SK-N-SH treated with all-trans-retinoic acid at 6 μM for 48 hours (cell line): ENCODE results near the gene NLRP13.

ENCODE experiments used
- ATAC-seq: fragments of 200-7000 bp; cut with Tn5 transposase; 3 replicates; pipeline ENCODE4 v1.9.1; 2020; ENCODE audit warnings: mild to moderate bottlenecking, moderate library complexity
- ARNTL ChIP-seq: fragments of 450-650 bp; formaldehyde crosslinking; IDR thresholded peaks from 2 replicates; pipeline ENCODE4 v1.5.0; 2020; ENCODE audit warnings: low read depth, mild to moderate bottlenecking, moderate library complexity, borderline replicate concordance
- BACH2 ChIP-seq: fragments of 250-450 bp; sonication (Bioruptor Pico); IDR thresholded peaks from 2 replicates; pipeline ENCODE4 v1.9.0; 2021; ENCODE audit warnings: mild to moderate bottlenecking, borderline replicate concordance
- CREB5 ChIP-seq: fragments of 250-450 bp; sonication (Bioruptor Pico); IDR thresholded peaks from 2 replicates; pipeline ENCODE4 v1.5.1; 2020; ENCODE audit warnings: low read depth, mild to moderate bottlenecking, moderate library complexity
- CSRNP3 ChIP-seq: fragments of 250-450 bp; sonication (Bioruptor Pico); IDR thresholded peaks from 2 replicates; pipeline ENCODE4 v1.5.1; 2021; ENCODE audit warnings: mild to moderate bottlenecking, moderate library complexity
- ESRRG ChIP-seq: fragments of 250-450 bp; sonication (Bioruptor Pico); IDR thresholded peaks from 2 replicates; pipeline ENCODE4 v1.6.1; 2021; ENCODE audit warnings: mild to moderate bottlenecking
- OSR1 ChIP-seq: fragments of 250-450 bp; sonication (Bioruptor Pico); IDR thresholded peaks from 2 replicates; pipeline ENCODE4 v1.8.0; 2022; ENCODE audit warnings: moderate library complexity, mild to moderate bottlenecking, inconsistent platforms
- PATZ1 ChIP-seq: fragments of 250-450 bp; sonication (Bioruptor Pico); IDR thresholded peaks from 2 replicates; pipeline ENCODE4 v1.8.0; 2020; ENCODE audit warnings: mild to moderate bottlenecking, moderate library complexity, borderline replicate concordance
- POU6F1 ChIP-seq: fragments of 250-450 bp; sonication (Bioruptor Pico); IDR thresholded peaks from 2 replicates; pipeline ENCODE4 v1.8.0; 2021; ENCODE audit warnings: low read depth, mild to moderate bottlenecking, moderate library complexity, borderline replicate concordance
- PPARA ChIP-seq: fragments of 250-450 bp; sonication (Bioruptor Pico); IDR thresholded peaks from 2 replicates; pipeline ENCODE4 v1.5.0; 2020; ENCODE audit warnings: mild to moderate bottlenecking, borderline replicate concordance
- RARB ChIP-seq: fragments of 250-450 bp; sonication (Bioruptor Pico); IDR thresholded peaks from 2 replicates; pipeline ENCODE4 v1.8.0; 2021; ENCODE audit warnings: mild to moderate bottlenecking, moderate library complexity
- SNAI2 ChIP-seq: fragments of 250-450 bp; sonication (Bioruptor Pico); IDR thresholded peaks from 2 replicates; pipeline ENCODE4 v1.5.0; 2020; ENCODE audit warnings: mild to moderate bottlenecking, moderate library complexity
- TCF4 ChIP-seq: fragments of 250-450 bp; sonication (Bioruptor Pico); IDR thresholded peaks from 2 replicates; pipeline ENCODE4 v1.8.0; 2021; ENCODE audit warnings: mild to moderate bottlenecking, moderate library complexity, borderline replicate concordance
- TOX ChIP-seq: fragments of 250-450 bp; sonication (Bioruptor Pico); IDR thresholded peaks from 2 replicates; pipeline ENCODE4 v1.8.0; 2021; ENCODE audit warnings: mild to moderate bottlenecking, moderate library complexity, borderline replicate concordance
- TSHZ2 ChIP-seq: fragments of 250-450 bp; sonication (Bioruptor Pico); IDR thresholded peaks from 2 replicates; pipeline ENCODE4 v1.5.0; 2020; ENCODE audit warnings: mild to moderate bottlenecking, moderate library complexity
- ZC3H10 ChIP-seq: fragments of 250-450 bp; sonication (Bioruptor Pico); IDR thresholded peaks from 2 replicates; pipeline ENCODE4 v1.5.1; 2021; ENCODE audit warnings: mild to moderate bottlenecking, moderate library complexity
- ZFP3 ChIP-seq: fragments of 250-450 bp; sonication (Bioruptor Pico); IDR thresholded peaks from 2 replicates; pipeline ENCODE4 v1.5.0; 2020; ENCODE audit warnings: mild to moderate bottlenecking, moderate library complexity
- ZFP30 ChIP-seq: fragments of 450-650 bp; formaldehyde crosslinking; IDR thresholded peaks from 2 replicates; pipeline ENCODE4 v1.5.0; 2022; ENCODE audit warnings: mild to moderate bottlenecking, moderate library complexity
- ZNF565 ChIP-seq: fragments of 450-650 bp; formaldehyde crosslinking; conservative IDR thresholded peaks from 2 replicates; pipeline ENCODE4 v1.5.0; 2020; ENCODE audit warnings: low read depth, mild to moderate bottlenecking, moderate library complexity
- ZNF70 ChIP-seq: fragments of 450-650 bp; formaldehyde crosslinking; IDR thresholded peaks from 2 replicates; pipeline ENCODE4 v1.5.0; 2020; ENCODE audit warnings: mild to moderate bottlenecking, moderate library complexity
- ZNF8 ChIP-seq: fragments of 450-650 bp; formaldehyde crosslinking; IDR thresholded peaks from 2 replicates; pipeline ENCODE4 v1.5.0; 2020; ENCODE audit warnings: mild to moderate bottlenecking, moderate library complexity

NLRP13 gene

GRCh38 chr19:55923556-55923955 lies 8.6 kb downstream of the NLRP13 start:
- ATAC-seq = no peak
- no peak for TF ChIP-seq TOX (CRISPR knock-in tag)
- no peak for TF ChIP-seq CREB5 (CRISPR knock-in tag)
- no peak for TF ChIP-seq OSR1 (CRISPR knock-in tag)
- no peak for TF ChIP-seq ZC3H10 (CRISPR knock-in tag)
- TF ChIP-seq ZNF8 (CRISPR knock-in tag) = no peak
- no peak for TF ChIP-seq ZNF70 (CRISPR knock-in tag)
- TF ChIP-seq SNAI2 (CRISPR knock-in tag) = no peak
- TF ChIP-seq BACH2 (CRISPR knock-in tag) = no peak
- no peak for TF ChIP-seq ESRRG (CRISPR knock-in tag)
- no peak for TF ChIP-seq PATZ1 (CRISPR knock-in tag)
- no peak for TF ChIP-seq RARB (CRISPR knock-in tag)
- TF ChIP-seq ZFP30 (CRISPR knock-in tag) = no peak
- no peak for TF ChIP-seq PPARA (CRISPR knock-in tag)
- TF ChIP-seq, all 23 proteins: peak for 0

- TF ChIP-seq ZNF70 (CRISPR knock-in tag) (no peak), TCF4 (CRISPR knock-in tag) (no peak), PATZ1 (CRISPR knock-in tag) (no peak), OSR1 (CRISPR knock-in tag) (no peak), BACH2 (CRISPR knock-in tag) (no peak), TOX (CRISPR knock-in tag) (no peak), ARNTL (CRISPR knock-in tag) (no peak), PPARA (CRISPR knock-in tag) (no peak), ZNF8 (CRISPR knock-in tag) (no peak), ESRRG (CRISPR knock-in tag) (no peak), ZNF565 (CRISPR knock-in tag) (no peak), TSHZ2 (CRISPR knock-in tag) (no peak)
- TF ChIP-seq, all 23 proteins: peak for 0
- peak; percentile 60 for ATAC-seq
Measured at GRCh38 chr19:55913643-55914268, 18.4 kb downstream of the NLRP13 start.

- ATAC-seq = no peak
- TF ChIP-seq ZC3H10 (CRISPR knock-in tag) (no peak), ZFP3 (CRISPR knock-in tag) (no peak), RARB (CRISPR knock-in tag) (no peak), CSRNP3 (CRISPR knock-in tag) (no peak), PPARA (CRISPR knock-in tag) (no peak), BACH2 (CRISPR knock-in tag) (no peak), ESRRG (CRISPR knock-in tag) (no peak), ARNTL (CRISPR knock-in tag) (no peak), POU6F1 (CRISPR knock-in tag) (no peak), OSR1 (CRISPR knock-in tag) (no peak), TCF4 (CRISPR knock-in tag) (no peak), PATZ1 (CRISPR knock-in tag) (no peak), ZFP30 (CRISPR knock-in tag) (no peak), ZNF565 (CRISPR knock-in tag) (no peak)
Measured at GRCh38 chr19:55912916-55913315, 19.2 kb downstream of the NLRP13 start.
